ENCODE measurements around the gene CHURC1. TPM values are rescaled to one million over a fixed set of nuclear protein-coding genes. Genes with fewer than 3 reads are reported as not detected.

CHURC1 gene
- polyA plus RNA-seq, 1 donor (not counting 4 experiments of a cell fraction or from before 2014, with no cell fraction given) = 126 TPM

GRCh38 chr14:64955297-64955696 is 41.0 kb downstream of the CHURC1 start:
- dilution Hi-C loops (cut with MboI; ENCODE audit: extremely low pct_ligation_motif_present, low sequenced_read_pairs) = no loop called here

DNA sequence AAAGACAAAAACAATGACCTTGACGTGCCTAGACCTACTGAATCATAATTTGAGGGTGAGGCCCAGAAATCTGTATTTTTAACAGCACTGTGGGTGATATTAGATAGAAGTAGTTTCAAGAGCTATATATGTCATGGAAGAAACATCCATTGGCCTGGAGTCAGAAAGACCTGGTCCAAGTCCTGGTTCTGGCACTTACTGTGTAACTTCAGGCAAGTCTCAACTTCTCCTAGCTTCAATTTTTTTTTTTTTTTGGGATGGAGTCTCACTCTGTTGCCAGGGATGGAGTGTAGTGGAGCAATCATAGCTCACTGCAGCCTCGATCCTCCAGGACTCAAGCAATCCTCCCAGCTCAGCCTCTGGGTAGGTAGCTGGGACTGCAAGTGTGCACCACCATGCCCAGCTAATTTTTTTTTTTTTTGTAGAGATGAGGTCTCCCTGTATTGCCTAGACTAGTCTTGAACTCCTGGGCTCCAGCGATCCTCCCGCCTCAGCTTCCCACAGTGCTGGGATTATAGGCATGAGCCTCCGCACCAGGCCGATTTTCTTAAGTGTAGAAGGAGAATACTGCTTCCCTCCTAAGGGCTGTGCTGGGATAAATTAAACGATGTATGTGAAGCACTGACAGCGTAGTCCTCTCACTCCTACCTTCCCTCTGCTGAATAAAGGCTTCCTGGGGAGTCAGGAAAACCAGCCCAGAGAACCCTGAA is 42.6 kb downstream of the CHURC1 start:
- no peaks in the 10 kb centered on the region for H4K20me1 ChIP-seq (ENCODE audit: control insufficient read depth, extremely low read depth, insufficient read depth, low read length)
- dilution Hi-C loops (cut with MboI; ENCODE audit: extremely low pct_ligation_motif_present, low sequenced_read_pairs) = no loop called here
- FAIRE-seq = no peak

More at GRCh38 chr14:64955297-64955696, 41.0 kb downstream of the CHURC1 start:
- Histone ChIP-seq H3K9me3 (ENCODE audit: control insufficient read depth, low read depth, low read length) (no peaks in the 10 kb centered on the region), H3K27me3 (ENCODE audit: control insufficient read depth, extremely low read depth, insufficient read depth, low read length) (no peaks in the 10 kb centered on the region), H3K79me2 (ENCODE audit: control insufficient read depth, insufficient read depth, low read length) (no peaks in the 10 kb centered on the region), H3K27ac (ENCODE audit: control insufficient read depth, insufficient read depth, low read length) (no peak overlapping the region), H3K4me3 (ENCODE audit: control insufficient read depth in 2 of 3, extremely low read depth in 1 of 3, insufficient read depth in 2 of 3, low read depth in 1 of 3, low read length in 3 of 3) (no peak overlapping the region), H4K20me1 (ENCODE audit: control insufficient read depth, extremely low read depth, insufficient read depth, low read length) (no peaks in the 10 kb centered on the region), H3K4me2 (ENCODE audit: control insufficient read depth, extremely low read depth, insufficient read depth, low read depth, low read length) (no peak overlapping the region), H2AFZ (ENCODE audit: control insufficient read depth, low read length) (no peak overlapping the region), H3K9me1 (ENCODE audit: control insufficient read depth, extremely low read depth, insufficient read depth, low read length) (no peaks in the 10 kb centered on the region), H3K4me1 (ENCODE audit: control insufficient read depth, extremely low read depth, insufficient read depth, low read length) (peaks cover 5% of the 10 kb centered on the region), H3K9ac (ENCODE audit: control insufficient read depth, extremely low read depth, insufficient read depth, low read length) (no peak overlapping the region), H3K36me3 (ENCODE audit: control insufficient read depth in 2 of 2, extremely low read depth in 1 of 2, insufficient read depth in 2 of 2, low read length in 2 of 2) (no peaks in the 10 kb centered on the region)
- DNase-seq (ENCODE audit: low read depth, low spot score) (no peak), FAIRE-seq (no peak)
- TF ChIP-seq CTCF (optimal IDR thresholded peaks at IDR 0.05 in 1 of 3, IDR thresholded peaks at IDR 0.05 in 1 of 3, conservative IDR thresholded peaks at IDR 0.05 in 1 of 3; ENCODE audit: extremely low read depth in 1 of 3, insufficient read depth in 2 of 3, low read length in 3 of 3) = no peak
- no peak for TF ChIP-seq EZH2 (IDR thresholded peaks at IDR 0.05; ENCODE audit: low read length)

More for the DNA sequence above, 42.6 kb downstream of the CHURC1 start:
- Histone ChIP-seq H3K27me3 (ENCODE audit: control insufficient read depth, extremely low read depth, insufficient read depth, low read length) (no peaks in the 10 kb centered on the region), H3K27ac (ENCODE audit: control insufficient read depth, insufficient read depth, low read length) (no peak overlapping the region), H2AFZ (ENCODE audit: control insufficient read depth, low read length) (no peak overlapping the region), H3K36me3 (ENCODE audit: control insufficient read depth in 2 of 2, extremely low read depth in 1 of 2, insufficient read depth in 2 of 2, low read length in 2 of 2) (no peaks in the 10 kb centered on the region), H3K9me3 (ENCODE audit: control insufficient read depth, low read depth, low read length) (no peaks in the 10 kb centered on the region), H3K4me1 (ENCODE audit: control insufficient read depth, extremely low read depth, insufficient read depth, low read length) (peaks cover 9% of the 10 kb centered on the region), H3K9ac (ENCODE audit: control insufficient read depth, extremely low read depth, insufficient read depth, low read length) (no peak overlapping the region), H3K79me2 (ENCODE audit: control insufficient read depth, insufficient read depth, low read length) (no peaks in the 10 kb centered on the region), H3K9me1 (ENCODE audit: control insufficient read depth, extremely low read depth, insufficient read depth, low read length) (no peaks in the 10 kb centered on the region), H3K4me3 (ENCODE audit: control insufficient read depth in 2 of 3, extremely low read depth in 1 of 3, insufficient read depth in 2 of 3, low read depth in 1 of 3, low read length in 3 of 3) (no peak overlapping the region), H3K4me2 (ENCODE audit: control insufficient read depth, extremely low read depth, insufficient read depth, low read depth, low read length) (no peak overlapping the region)
- DNase-seq (ENCODE audit: low read depth, low spot score) = no peak
- TF ChIP-seq CTCF (optimal IDR thresholded peaks at IDR 0.05 in 1 of 3, IDR thresholded peaks at IDR 0.05 in 1 of 3, conservative IDR thresholded peaks at IDR 0.05 in 1 of 3; ENCODE audit: extremely low read depth in 1 of 3, insufficient read depth in 2 of 3, low read length in 3 of 3) = no peak
- TF ChIP-seq EZH2 (IDR thresholded peaks at IDR 0.05; ENCODE audit: low read length) = no peak

Measured in keratinocyte (primary cell).